ENCODE measurements around the gene NADK.

DNA sequence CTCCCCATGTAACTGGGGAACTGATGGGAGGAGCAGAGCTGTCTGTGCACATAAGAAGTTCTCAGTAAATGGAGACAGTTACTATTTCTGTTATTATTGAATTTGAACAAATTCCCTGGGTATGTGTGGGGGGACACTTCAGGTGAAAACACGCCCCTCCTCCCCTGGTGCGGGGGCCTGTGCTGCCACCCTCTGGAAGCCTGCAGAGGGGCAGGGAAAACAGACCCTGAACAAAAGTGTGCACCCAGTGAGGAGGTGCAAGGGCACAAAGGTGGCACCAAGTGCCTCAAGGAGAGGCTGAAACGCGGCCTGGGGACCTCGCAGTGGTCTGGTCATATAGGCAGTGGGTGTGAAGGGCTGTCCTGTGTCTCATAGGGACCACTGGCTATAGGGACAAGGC is 18.2 kb upstream of the NADK start:
- TF ChIP-seq, protein P1, sequence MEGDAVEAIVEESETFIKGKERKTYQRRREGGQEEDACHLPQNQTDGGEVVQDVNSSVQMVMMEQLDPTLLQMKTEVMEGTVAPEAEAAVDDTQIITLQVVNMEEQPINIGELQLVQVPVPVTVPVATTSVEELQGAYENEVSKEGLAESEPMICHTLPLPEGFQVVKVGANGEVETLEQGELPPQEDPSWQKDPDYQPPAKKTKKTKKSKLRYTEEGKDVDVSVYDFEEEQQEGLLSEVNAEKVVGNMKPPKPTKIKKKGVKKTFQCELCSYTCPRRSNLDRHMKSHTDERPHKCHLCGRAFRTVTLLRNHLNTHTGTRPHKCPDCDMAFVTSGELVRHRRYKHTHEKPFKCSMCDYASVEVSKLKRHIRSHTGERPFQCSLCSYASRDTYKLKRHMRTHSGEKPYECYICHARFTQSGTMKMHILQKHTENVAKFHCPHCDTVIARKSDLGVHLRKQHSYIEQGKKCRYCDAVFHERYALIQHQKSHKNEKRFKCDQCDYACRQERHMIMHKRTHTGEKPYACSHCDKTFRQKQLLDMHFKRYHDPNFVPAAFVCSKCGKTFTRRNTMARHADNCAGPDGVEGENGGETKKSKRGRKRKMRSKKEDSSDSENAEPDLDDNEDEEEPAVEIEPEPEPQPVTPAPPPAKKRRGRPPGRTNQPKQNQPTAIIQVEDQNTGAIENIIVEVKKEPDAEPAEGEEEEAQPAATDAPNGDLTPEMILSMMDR (optimal IDR thresholded peaks at IDR 0.05 in 1 of 3, IDR thresholded peaks at IDR 0.05 in 1 of 3, conservative IDR thresholded peaks at IDR 0.05 in 1 of 3; ENCODE audit: extremely low read depth in 1 of 3, insufficient read depth in 2 of 3, low read length in 3 of 3): peak in 2 of 3 experiments; percentile 14 to 22
- no peak for TF ChIP-seq EZH2 (IDR thresholded peaks at IDR 0.05; ENCODE audit: low read length)
